Measurements from ENCODE around the gene TFF3. TPM values are rescaled to one million over a fixed set of nuclear protein-coding genes. Genes with fewer than 3 reads are reported as not detected.

Gene TFF3
- total RNA-seq, 2 experiments from 2014 or later = not detected

GRCh38 chr21:42350927-42351426 is 35.8 kb upstream of the TFF3 start, which contains the start of gene TFF2:
Gene TFF2 (minus strand): TSS chr21:42350994. CDS start chr21:42350957, 37 bp downstream.
- ATAC-seq (ENCODE audit: poor library complexity) = no peak
- H3K27ac Mint-ChIP-seq = no peak within 1 kb of the TSS

GRCh38 chr21:42350318-42350910 is 35.2 kb upstream of the TFF3 start:
- DNase-seq (peak in 1 of 14 experiments; percentile 16), ATAC-seq (ENCODE audit: poor library complexity) (no peak)
- CTCF ChIA-PET = no interaction called here
- Histone ChIP-seq H3K27ac (ENCODE audit: low read depth in 1 of 2, low read length in 2 of 2) (no peak overlapping the region), H3K36me3 (ENCODE audit: insufficient read depth, low read length) (no peaks in the 10 kb centered on the region), H3K4me1 (ENCODE audit: insufficient read depth, low read length) (no peaks in the 10 kb centered on the region), H3K9me3 (ENCODE audit: control insufficient read depth in 1 of 2, insufficient read depth in 1 of 2, low read length in 2 of 2) (peaks cover 0 to 6% of the 10 kb centered on the region in 2 experiments), H3K4me3 (ENCODE audit: low read length) (no peak overlapping the region), H3K27me3 (ENCODE audit: control insufficient read depth in 1 of 2, insufficient read depth in 2 of 2, low read length in 2 of 2) (no peaks in the 10 kb centered on the region)
- intact Hi-C loops (cut with DNase I, micrococcal nuclease) = no loop called here
- POLR2A ChIA-PET = no interaction called here
- no peaks in the 10 kb centered on the region for H3K36me3 Mint-ChIP-seq (ENCODE audit: low read depth)
- H3K27me3 Mint-ChIP-seq = no peaks in the 10 kb centered on the region
- no peak overlapping the region for H3K4me3 Mint-ChIP-seq
- no peak overlapping the region for H3K27ac Mint-ChIP-seq
- no peaks in the 10 kb centered on the region for H3K4me1 Mint-ChIP-seq (ENCODE audit: low read depth)
- TF ChIP-seq CTCF (IDR thresholded peaks at IDR 0.05) = no peak
- H3K9me3 Mint-ChIP-seq = peaks cover 3% of the 10 kb centered on the region

More at GRCh38 chr21:42350927-42351426, 35.8 kb upstream of the TFF3 start, which contains the start of gene TFF2:
- Histone ChIP-seq H3K9me3 (ENCODE audit: control insufficient read depth in 1 of 2, insufficient read depth in 1 of 2, low read length in 2 of 2) (peaks cover 0 to 8% of the 10 kb centered on the region in 2 experiments), H3K36me3 (ENCODE audit: insufficient read depth, low read length) (no peaks in the 10 kb centered on the region), H3K4me3 (ENCODE audit: low read length) (no peak within 1 kb of the TSS), H3K4me1 (ENCODE audit: insufficient read depth, low read length) (no peaks in the 10 kb centered on the region), H3K27ac (ENCODE audit: low read depth in 1 of 2, low read length in 2 of 2) (no peak within 1 kb of the TSS), H3K27me3 (ENCODE audit: control insufficient read depth in 1 of 2, insufficient read depth in 2 of 2, low read length in 2 of 2) (no peaks in the 10 kb centered on the region)
- ChIA-PET POLR2A (no interaction called here), CTCF (no interaction called here)
- Mint-ChIP-seq H3K36me3 (ENCODE audit: low read depth) (no peaks in the 10 kb centered on the region), H3K9me3 (peaks cover 7% of the 10 kb centered on the region), H3K4me3 (no peak within 1 kb of the TSS), H3K4me1 (ENCODE audit: low read depth) (no peaks in the 10 kb centered on the region), H3K27me3 (no peaks in the 10 kb centered on the region)
- intact Hi-C loops (cut with DNase I, micrococcal nuclease) = no loop called here
- TF ChIP-seq CTCF (IDR thresholded peaks at IDR 0.05) = no peak
- peak in 1 of 14 experiments; percentile 22 for DNase-seq

- Mint-ChIP-seq H3K27me3 (no peaks in the 10 kb centered on the region), H3K4me3 (no peak overlapping the region), H3K9me3 (no peaks in the 10 kb centered on the region), H3K4me1 (ENCODE audit: low read depth) (no peaks in the 10 kb centered on the region), H3K36me3 (ENCODE audit: low read depth) (no peaks in the 10 kb centered on the region), H3K27ac (no peak overlapping the region)
- DNase-seq (peak in 1 of 14 experiments; percentile 14), ATAC-seq (ENCODE audit: poor library complexity) (no peak)
- intact Hi-C loops (cut with DNase I, micrococcal nuclease) = no loop called here
- H3K27me3 ChIP-seq (ENCODE audit: control insufficient read depth in 1 of 2, insufficient read depth in 2 of 2, low read length in 2 of 2) = no peaks in the 10 kb centered on the region
- no peaks in the 10 kb centered on the region for H3K4me1 ChIP-seq (ENCODE audit: insufficient read depth, low read length)
- no peak overlapping the region for H3K4me3 ChIP-seq (ENCODE audit: low read length)
- no peaks in the 10 kb centered on the region for H3K9me3 ChIP-seq (ENCODE audit: control insufficient read depth in 1 of 2, insufficient read depth in 1 of 2, low read length in 2 of 2)
- ChIA-PET CTCF (no interaction called here), POLR2A (no interaction called here)
- H3K27ac ChIP-seq (ENCODE audit: low read depth in 1 of 2, low read length in 2 of 2) = no peak overlapping the region
- no peak for TF ChIP-seq CTCF (IDR thresholded peaks at IDR 0.05)
- no peaks in the 10 kb centered on the region for H3K36me3 ChIP-seq (ENCODE audit: insufficient read depth, low read length)
Measured at GRCh38 chr21:42349420-42350317, 34.5 kb upstream of the TFF3 start.
